T-cell (primary cell): ENCODE data around the gene TDP1. TPM values are rescaled to one million over a fixed set of nuclear protein-coding genes. Genes with fewer than 3 reads are reported as not detected.
"Not testable (repeated sequence)": the region's sequence is repeated elsewhere in the genome, so short reads cannot be mapped to it uniquely, and the experiment has no call there.

Source experiments
- ATAC-seq, 4 experiments: fragments of 200-7000 bp in 3 of 4; fragments of 150-1000 bp in 1 of 4; cut with Tn5 transposase; replicated peaks in 1 of 4; 1 replicate in 3 of 4; 2 replicates in 1 of 4; pipeline ENCODE4 v1.10.0; 2021; ENCODE audit warnings: moderate library complexity in 3 of 4, mild to moderate bottlenecking in 2 of 4, moderate number of reproducible peaks in 1 of 4
- CTCF ChIA-PET, 2 donors: fragments of 300-600 bp; sonication (Branson Sonifier 250); formaldehyde crosslinking; loops; one replicate each; lab custom pipeline; 2022; ENCODE audit warnings: antibody characterized with exemption in 2 of 2; lab: Charles Lee
- POLR2A ChIA-PET, 2 donors: fragments of 300-600 bp; sonication (Branson Sonifier 250); formaldehyde crosslinking; loops; one replicate each; lab custom pipeline; 2022; ENCODE audit warnings: antibody characterized with exemption in 2 of 2; lab: Charles Lee
- DNase-seq, 35 experiments: peaks; one replicate each; pipeline versions ENCODE4 v3.0.0 to v3.0.0-alpha.2; 2013 to 2023
- H3K27ac ChIP-seq: one replicate; pipeline ENCODE4 v1.5.1; 2013; ENCODE audit warnings: low read length
- H3K27me3 ChIP-seq, 2 experiments: replicated peaks in 1 of 2; 1 replicate in 1 of 2; 2 replicates in 1 of 2; pipeline versions ENCODE4 v1.6.1 to v1.7.0; 2013; ENCODE audit warnings: low read length in 1 of 2, mixed read lengths in 1 of 2; ENCODE audit not compliant: control insufficient read depth in 2 of 2, insufficient read depth in 2 of 2; ENCODE audit errors: extremely low read depth in 1 of 2
- H3K36me3 ChIP-seq, 2 donors: 1 replicate in 1 of 2; 2 replicates in 1 of 2; pipeline versions ENCODE4 v1.6.1 to v1.7.0; 2013; ENCODE audit warnings: low read length in 1 of 2; ENCODE audit not compliant: control insufficient read depth in 2 of 2, insufficient read depth in 1 of 2; ENCODE audit errors: extremely low read depth in 1 of 2
- H3K4me1 ChIP-seq, 2 experiments: 1 replicate in 1 of 2; 2 replicates in 1 of 2; pipeline versions ENCODE4 v1.6.1 to v1.7.0; 2013; ENCODE audit warnings: low read length in 2 of 2, mixed read lengths in 1 of 2; ENCODE audit not compliant: insufficient read depth in 2 of 2, control insufficient read depth in 1 of 2; ENCODE audit errors: extremely low read depth in 1 of 2
- H3K4me3 ChIP-seq, 2 donors: 1 replicate in 1 of 2; 2 replicates in 1 of 2; pipeline versions ENCODE4 v1.5.1 to v1.7.0; 2013; ENCODE audit warnings: mild to moderate bottlenecking in 2 of 2, low read length in 1 of 2, moderate library complexity in 1 of 2; ENCODE audit not compliant: control insufficient read depth in 1 of 2; ENCODE audit errors: extremely low read depth in 1 of 2
- H3K9me3 ChIP-seq: 2 replicates; pipeline ENCODE4 v1.7.0; 2013
- H3K27ac Mint-ChIP-seq, 2 donors: one replicate each; pipeline ENCODE4 v1.8.0; 2020 to 2021; ENCODE audit warnings: mild to moderate bottlenecking in 2 of 2, mixed read lengths in 2 of 2
- H3K27me3 Mint-ChIP-seq, 2 donors: one replicate each; pipeline ENCODE4 v1.8.0; 2021 to 2022; ENCODE audit warnings: mixed read lengths in 2 of 2
- H3K36me3 Mint-ChIP-seq: one replicate; pipeline ENCODE4 v1.8.0; 2021; ENCODE audit warnings: mixed read lengths
- H3K4me1 Mint-ChIP-seq, 3 donors: one replicate each; pipeline ENCODE4 v1.8.0; 2020 to 2022; ENCODE audit warnings: mixed read lengths in 3 of 3, mild to moderate bottlenecking in 1 of 3
- H3K4me3 Mint-ChIP-seq, 3 donors: one replicate each; pipeline ENCODE4 v1.8.0; 2020 to 2022; ENCODE audit warnings: mild to moderate bottlenecking in 3 of 3, mixed read lengths in 3 of 3, moderate library complexity in 3 of 3
- H3K9me3 Mint-ChIP-seq, 3 donors: one replicate each; pipeline ENCODE4 v1.8.0; 2020 to 2022; ENCODE audit warnings: mixed read lengths in 3 of 3
- WGBS: methylation state at CpG from one replicate; pipeline ENCODE4 v1.1.5; 2013; ENCODE audit warnings: missing lambda C conversion rate; ENCODE audit not compliant: insufficient coverage; 5-methylcytosine and 5-hydroxymethylcytosine counted together
- total RNA-seq, 35 experiments: library from RNA in 6 of 35; stranded (reverse) in 6 of 35; fragments of 120-200 nt in 1 of 35; gene quantifications; one replicate each; pipeline versions ENCODE4 v1.2.1 to v1.2.4 and lab custom pipeline; 2013 to 2026

Gene TDP1
- total RNA-seq, 5 donors from 2014 or later (not counting 1 experiment from before 2014, with no cell fraction given), result 42.8 to 72.9 (median 44.4) TPM

DNA sequence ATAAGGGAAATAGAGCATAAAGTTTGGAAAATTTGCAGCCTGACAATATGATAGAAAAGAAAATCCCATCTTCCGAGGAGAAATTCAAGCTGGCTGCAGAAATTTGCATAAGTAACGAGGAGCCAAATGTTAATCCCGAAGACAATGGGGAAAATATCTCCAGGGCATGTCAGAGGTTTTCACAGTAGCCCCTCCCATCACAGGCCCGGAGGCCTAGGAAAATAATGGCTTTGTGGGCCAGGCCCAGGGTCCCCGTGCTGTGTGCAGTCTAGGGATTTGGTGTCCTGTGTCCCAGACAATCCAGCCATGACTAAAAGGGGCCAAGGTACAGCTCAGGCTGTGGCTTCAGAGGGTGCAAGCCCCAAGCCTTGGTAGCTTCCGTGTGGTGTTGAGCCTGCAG lies 133.8 kb downstream of the TDP1 start:
- CTCF ChIA-PET, ATAC-seq: not testable (repeated sequence)

GRCh38 chr14:90091393-90091792 lies 135.7 kb downstream of the TDP1 start:
- DNase-seq, result no peak
- Histone ChIP-seq H3K4me3 (no peak overlapping the region), H3K36me3 (no peaks in the 10 kb centered on the region), H3K4me1 (no peaks in the 10 kb centered on the region), H3K27me3 (peaks cover 2 to 7% of the 10 kb centered on the region in 2 experiments), H3K27ac (no peak overlapping the region), H3K9me3 (no peaks in the 10 kb centered on the region)
- Mint-ChIP-seq H3K36me3 (no peaks in the 10 kb centered on the region), H3K4me3 (no peak overlapping the region), H3K9me3 (no peaks in the 10 kb centered on the region), H3K27ac (no peak overlapping the region), H3K27me3 (peaks cover 23 to 35% of the 10 kb centered on the region in 2 donors), H3K4me1 (no peaks in the 10 kb centered on the region)
- no peak for ATAC-seq
- ChIA-PET CTCF (no interaction called here), POLR2A (no interaction called here)
- WGBS, result 33% methylated on average over 1 of the region's 1 CpG

More for the DNA sequence above, 133.8 kb downstream of the TDP1 start:
- H3K27ac Mint-ChIP-seq, H3K27ac ChIP-seq, H3K9me3 ChIP-seq, H3K36me3 Mint-ChIP-seq, POLR2A ChIA-PET, H3K4me1 Mint-ChIP-seq, H3K4me3 Mint-ChIP-seq, H3K36me3 ChIP-seq, H3K4me1 ChIP-seq, H3K9me3 Mint-ChIP-seq, H3K27me3 ChIP-seq, H3K4me3 ChIP-seq, DNase-seq: not testable (repeated sequence)
- 67% methylated on average over 4 of the region's 6 CpGs for WGBS
- H3K27me3 Mint-ChIP-seq, result peaks cover 23 to 33% of the 10 kb centered on the region in 2 donors

DNA sequence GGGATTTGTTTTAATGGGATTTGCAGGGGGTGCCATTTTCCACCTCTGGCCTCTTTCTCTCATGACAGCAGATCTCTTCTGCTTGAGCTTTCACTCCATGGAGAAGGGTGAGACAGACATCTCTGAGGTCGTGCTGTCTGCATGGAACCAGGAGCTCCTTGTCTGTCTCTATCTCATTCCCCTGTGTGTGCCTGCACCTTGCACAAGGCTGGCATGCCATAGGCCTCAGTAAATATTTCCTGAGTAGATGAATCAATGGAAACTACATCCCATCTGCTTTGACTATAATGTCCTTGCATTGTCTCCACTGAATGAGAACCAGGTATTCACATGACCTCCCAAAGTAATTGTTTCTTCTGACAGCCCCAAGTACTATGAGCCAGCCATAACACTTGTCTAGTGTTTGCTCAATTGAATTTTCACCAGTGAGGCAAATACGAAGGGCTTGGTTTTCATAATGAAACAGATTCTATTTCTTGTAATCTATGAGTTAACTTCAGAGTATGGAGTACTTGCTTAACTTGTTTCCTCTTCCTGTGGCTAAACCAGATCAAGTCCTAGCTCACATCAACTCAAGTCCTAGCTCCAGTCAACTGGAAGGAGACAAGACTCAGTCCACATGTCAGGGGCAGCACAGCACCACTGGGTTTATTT lies 138.3 kb downstream of the TDP1 start:
- H3K36me3 ChIP-seq, result no peaks in the 10 kb centered on the region
- H3K4me3 ChIP-seq, result no peak overlapping the region
- WGBS, result 40% methylated on average over 1 of the region's 2 CpGs
- H3K27ac ChIP-seq, result no peak overlapping the region
- H3K4me3 Mint-ChIP-seq, result no peak overlapping the region
- no peak for DNase-seq
- no peaks in the 10 kb centered on the region for H3K9me3 Mint-ChIP-seq
- no peak for ATAC-seq
- H3K4me1 Mint-ChIP-seq, result no peaks in the 10 kb centered on the region
- peaks cover 19 to 28% of the 10 kb centered on the region in 2 donors for H3K27me3 Mint-ChIP-seq
- H3K9me3 ChIP-seq, result no peaks in the 10 kb centered on the region
- ChIA-PET POLR2A (no interaction called here), CTCF (no interaction called here)
- no peaks in the 10 kb centered on the region for H3K36me3 Mint-ChIP-seq
- H3K4me1 ChIP-seq, result no peaks in the 10 kb centered on the region
- H3K27me3 ChIP-seq, result peaks cover 2 to 7% of the 10 kb centered on the region in 2 experiments
- H3K27ac Mint-ChIP-seq, result no peak overlapping the region

Other genes starting within 250 kb of the TDP1 start
- gene EFCAB11, start 1.2 kb upstream of the TDP1 start, total RNA-seq, result 1 to 10 TPM; 1.1 to 2.4 (median 1.5) TPM
- not detected for gene KCNK13, start 106.1 kb downstream of the TDP1 start, total RNA-seq